Bronchial epithelial cell (primary cell): ENCODE data around the gene CACNB1. TPM values are rescaled to one million over a fixed set of nuclear protein-coding genes. Genes with fewer than 3 reads are reported as not detected.

ENCODE experiments used
- DNase-seq: peaks from one replicate; pipeline ENCODE4 v3.0.0-alpha.2; 2010; ENCODE audit warnings: low read depth
- FAIRE-seq: peaks from 2 replicates; lab custom pipeline; 2011; peaks lifted over from hg19 to GRCh38; lab: Jason Lieb, UNC
- H3K27me3 ChIP-seq: 2 replicates; pipeline ENCODE4 v1.5.1; 2011; ENCODE audit warnings: low read length; ENCODE audit not compliant: control insufficient read depth, insufficient read depth
- H3K36me3 ChIP-seq: 2 replicates; pipeline ENCODE4 v1.5.1; 2011; ENCODE audit warnings: low read length; ENCODE audit not compliant: control insufficient read depth, insufficient read depth
- H3K4me3 ChIP-seq: 2 replicates; pipeline ENCODE4 v1.5.1; 2011; ENCODE audit warnings: mild to moderate bottlenecking, low read depth, low read length, control low read depth
- total RNA-seq: library from RNA; depleted of rRNA; stranded (reverse); fragments of >200 nt; gene quantifications from 2 replicates; pipeline ENCODE4 v1.2.1, GENCODE V29; 2014
- TF ChIP-seq, protein P1 (sequence below): IDR thresholded peaks from 2 replicates; pipeline ENCODE4 v1.5.1; 2011; ENCODE audit warnings: mild to moderate bottlenecking, moderate library complexity, low read length, control low read depth, inconsistent platforms; ENCODE audit not compliant: insufficient read depth, severe bottlenecking

The CACNB1 gene
- total RNA-seq, 1 donor from 2014 or later: 4.7 TPM

DNA sequence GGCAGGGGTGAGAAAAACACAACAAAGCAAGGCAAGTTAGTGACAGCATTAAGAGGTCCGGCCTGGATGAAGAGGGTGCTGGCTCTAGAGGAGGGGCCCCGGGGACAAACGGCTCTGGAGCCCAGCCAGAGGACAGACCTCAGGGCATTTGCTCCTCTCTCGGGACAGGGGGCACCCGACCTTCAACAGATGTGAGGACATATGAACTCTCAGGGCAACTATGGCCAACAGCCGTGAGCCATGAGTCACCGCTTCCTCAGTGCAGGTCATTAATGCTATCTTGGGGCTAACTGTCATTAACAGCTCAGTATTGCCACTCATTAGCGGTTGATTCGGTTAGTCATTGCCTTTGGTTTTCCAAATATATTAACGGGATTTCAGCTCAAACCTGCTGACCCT, 21.8 kb downstream of the CACNB1 start:
- H3K36me3 ChIP-seq: peaks cover 9% of the 10 kb centered on the region
- H3K4me3 ChIP-seq: no peak overlapping the region
- H3K27me3 ChIP-seq: no peaks in the 10 kb centered on the region
- peak; percentile 21 for DNase-seq
- TF ChIP-seq, protein P1, sequence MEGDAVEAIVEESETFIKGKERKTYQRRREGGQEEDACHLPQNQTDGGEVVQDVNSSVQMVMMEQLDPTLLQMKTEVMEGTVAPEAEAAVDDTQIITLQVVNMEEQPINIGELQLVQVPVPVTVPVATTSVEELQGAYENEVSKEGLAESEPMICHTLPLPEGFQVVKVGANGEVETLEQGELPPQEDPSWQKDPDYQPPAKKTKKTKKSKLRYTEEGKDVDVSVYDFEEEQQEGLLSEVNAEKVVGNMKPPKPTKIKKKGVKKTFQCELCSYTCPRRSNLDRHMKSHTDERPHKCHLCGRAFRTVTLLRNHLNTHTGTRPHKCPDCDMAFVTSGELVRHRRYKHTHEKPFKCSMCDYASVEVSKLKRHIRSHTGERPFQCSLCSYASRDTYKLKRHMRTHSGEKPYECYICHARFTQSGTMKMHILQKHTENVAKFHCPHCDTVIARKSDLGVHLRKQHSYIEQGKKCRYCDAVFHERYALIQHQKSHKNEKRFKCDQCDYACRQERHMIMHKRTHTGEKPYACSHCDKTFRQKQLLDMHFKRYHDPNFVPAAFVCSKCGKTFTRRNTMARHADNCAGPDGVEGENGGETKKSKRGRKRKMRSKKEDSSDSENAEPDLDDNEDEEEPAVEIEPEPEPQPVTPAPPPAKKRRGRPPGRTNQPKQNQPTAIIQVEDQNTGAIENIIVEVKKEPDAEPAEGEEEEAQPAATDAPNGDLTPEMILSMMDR: no peak
- FAIRE-seq: no peak

DNA sequence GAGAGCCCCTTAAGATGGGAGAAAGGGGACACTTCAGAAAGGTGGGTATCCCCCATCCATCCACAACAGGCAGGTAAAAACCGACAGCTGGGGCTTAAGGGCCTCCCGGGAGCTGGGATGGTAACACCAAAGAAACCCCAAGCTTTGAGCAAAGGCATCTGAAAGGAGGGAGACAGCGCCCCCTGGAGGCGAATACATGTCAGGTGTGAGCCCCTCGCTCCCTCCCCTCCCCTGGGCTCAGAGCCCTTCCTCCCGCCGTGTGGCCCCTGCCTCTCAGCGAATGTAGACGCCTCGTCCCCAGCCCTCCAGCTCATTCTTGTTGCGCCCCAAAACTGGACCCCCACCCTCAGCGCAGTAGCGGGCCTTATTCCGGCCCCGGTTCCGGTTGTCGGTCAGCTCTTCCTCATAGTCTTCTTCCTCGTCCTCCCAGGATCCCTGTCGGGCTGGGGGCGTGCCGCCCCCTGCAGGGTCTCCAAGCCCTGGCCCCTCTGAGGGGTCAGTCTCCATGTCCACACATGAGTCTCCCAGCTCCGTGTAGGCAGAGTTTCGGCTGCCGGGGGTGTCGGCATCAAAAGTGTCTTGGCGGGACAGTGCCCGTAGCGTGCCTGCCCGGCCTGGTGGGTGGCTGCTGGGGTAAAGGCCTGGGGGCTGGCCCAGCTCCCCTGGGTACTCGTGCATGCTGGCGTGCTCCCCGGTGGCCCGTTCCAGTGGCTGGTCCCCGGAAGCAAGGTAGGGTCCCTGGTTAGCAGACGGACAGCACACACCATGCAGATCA, 22.4 kb downstream of the CACNB1 start:
- TF ChIP-seq, protein P1: peak; percentile 93
- Histone ChIP-seq H3K4me3 (no peak overlapping the region), H3K27me3 (no peaks in the 10 kb centered on the region), H3K36me3 (peaks cover 9% of the 10 kb centered on the region)
- no peak for FAIRE-seq
- peak; percentile 25 for DNase-seq

DNA sequence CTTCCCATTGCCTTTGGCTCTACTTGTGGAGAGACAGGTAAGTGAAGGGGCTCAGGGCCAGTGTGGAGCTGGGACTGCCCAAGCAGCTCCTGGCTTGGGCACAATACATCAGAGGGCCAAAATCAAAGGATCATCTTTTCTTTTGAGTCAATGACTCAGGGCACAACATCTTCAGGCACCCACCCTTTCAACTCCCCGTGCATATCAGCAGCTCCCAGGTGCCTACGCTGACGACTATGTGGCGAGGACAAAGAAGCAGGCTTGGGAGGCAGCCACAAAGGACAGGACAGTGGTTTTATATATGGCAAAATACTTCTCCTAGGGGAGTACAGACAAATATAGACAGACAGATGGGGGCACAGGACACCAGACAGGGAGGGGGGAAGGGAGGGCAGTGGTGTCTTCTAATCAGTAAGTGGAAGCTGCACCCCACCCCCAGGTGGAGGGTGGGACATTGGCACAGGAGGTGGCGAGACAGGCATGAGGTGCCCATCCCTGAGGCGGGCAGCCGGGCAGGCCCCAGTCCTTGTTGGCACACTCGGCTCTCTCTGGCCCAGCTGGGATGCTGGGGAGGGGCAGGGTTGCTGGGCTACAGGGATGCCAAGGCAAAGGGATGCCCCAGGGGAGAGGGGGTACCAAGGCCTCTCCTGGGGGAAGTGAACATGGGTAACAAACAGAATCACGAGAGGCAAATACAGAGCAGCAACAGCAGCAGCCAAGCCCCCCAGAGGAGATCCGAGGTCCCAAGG, 23.8 kb downstream of the CACNB1 start:
- TF ChIP-seq, protein P1: no peak
- no peak for FAIRE-seq
- H3K36me3 ChIP-seq: peaks cover 9% of the 10 kb centered on the region

GRCh38 chr17:39173080-39173479, 24.4 kb downstream of the CACNB1 start:
- Histone ChIP-seq H3K27me3 (no peaks in the 10 kb centered on the region), H3K4me3 (no peak overlapping the region), H3K36me3 (peaks cover 9% of the 10 kb centered on the region)
- TF ChIP-seq, protein P1: no peak
- FAIRE-seq: peak; percentile 58
- no peak for DNase-seq

More for the DNA sequence above, 23.8 kb downstream of the CACNB1 start:
- no peak overlapping the region for H3K4me3 ChIP-seq
- H3K27me3 ChIP-seq: no peaks in the 10 kb centered on the region
- no peak for DNase-seq

GRCh38 chr17:39171933-39172332, 25.5 kb downstream of the CACNB1 start:
- H3K36me3 ChIP-seq: no peaks in the 10 kb centered on the region
- FAIRE-seq: peak; percentile 82
- DNase-seq: no peak
- no peak overlapping the region for H3K4me3 ChIP-seq
- TF ChIP-seq, protein P1: no peak
- no peaks in the 10 kb centered on the region for H3K27me3 ChIP-seq
